ENCODE data around the gene APC2.
A peak's percentile ranks its signal among the peaks of the same experiment; 100 is the strongest.
"Not testable (repeated sequence)": the region's sequence is repeated elsewhere in the genome, so short reads cannot be mapped to it uniquely, and the experiment has no call there.

APC2 gene

DNA sequence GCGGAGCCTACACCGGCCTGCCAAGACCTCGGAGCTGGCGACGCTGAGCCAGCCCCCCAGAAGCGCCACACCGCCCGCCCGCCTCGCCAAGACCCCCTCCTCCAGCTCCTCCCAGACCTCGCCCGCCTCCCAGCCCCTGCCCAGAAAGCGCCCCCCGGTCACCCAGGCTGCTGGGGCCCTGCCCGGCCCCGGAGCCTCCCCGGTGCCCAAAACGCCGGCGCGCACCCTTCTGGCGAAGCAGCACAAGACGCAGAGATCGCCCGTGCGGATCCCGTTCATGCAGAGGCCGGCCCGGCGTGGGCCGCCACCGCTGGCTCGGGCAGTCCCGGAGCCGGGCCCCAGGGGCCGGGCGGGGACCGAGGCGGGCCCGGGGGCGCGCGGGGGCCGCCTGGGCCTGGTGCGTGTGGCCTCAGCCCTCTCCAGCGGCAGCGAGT lies 18.9 kb downstream of the APC2 start:
- no peak for DNase-seq

DNA sequence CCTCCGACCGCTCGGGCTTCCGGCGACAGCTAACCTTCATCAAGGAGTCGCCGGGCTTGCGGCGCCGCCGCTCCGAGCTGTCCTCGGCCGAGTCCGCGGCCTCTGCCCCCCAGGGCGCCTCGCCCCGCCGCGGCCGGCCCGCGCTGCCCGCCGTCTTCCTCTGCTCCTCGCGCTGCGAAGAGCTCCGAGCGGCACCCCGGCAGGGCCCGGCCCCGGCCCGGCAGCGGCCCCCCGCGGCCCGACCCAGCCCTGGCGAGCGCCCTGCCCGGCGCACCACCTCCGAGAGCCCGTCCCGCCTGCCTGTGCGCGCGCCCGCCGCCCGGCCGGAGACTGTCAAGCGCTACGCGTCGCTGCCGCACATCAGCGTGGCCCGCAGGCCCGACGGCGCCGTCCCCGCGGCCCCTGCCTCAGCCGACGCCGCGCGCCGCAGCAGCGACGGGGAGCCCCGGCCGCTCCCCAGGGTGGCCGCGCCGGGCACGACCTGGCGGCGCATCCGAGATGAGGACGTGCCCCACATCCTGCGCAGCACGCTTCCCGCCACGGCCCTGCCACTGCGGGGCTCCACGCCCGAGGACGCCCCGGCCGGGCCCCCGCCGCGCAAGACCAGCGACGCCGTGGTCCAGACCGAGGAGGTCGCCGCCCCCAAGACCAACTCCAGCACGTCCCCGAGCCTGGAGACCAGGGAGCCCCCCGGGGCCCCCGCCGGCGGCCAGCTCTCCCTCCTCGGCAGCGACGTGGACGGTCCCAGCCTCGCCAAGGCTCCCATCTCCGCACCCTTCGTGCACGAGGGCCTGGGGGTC lies 19.5 kb downstream of the APC2 start:
- no peak for DNase-seq

DNA sequence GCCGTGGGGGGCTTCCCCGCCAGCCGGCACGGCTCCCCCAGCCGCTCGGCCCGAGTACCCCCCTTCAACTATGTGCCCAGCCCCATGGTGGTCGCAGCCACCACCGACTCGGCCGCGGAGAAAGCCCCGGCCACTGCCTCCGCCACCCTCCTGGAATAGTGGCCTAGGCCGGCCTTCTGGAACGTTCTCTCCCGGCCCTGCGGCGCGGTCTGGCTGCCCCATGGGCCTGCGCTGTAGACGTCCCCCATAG lies 20.1 kb downstream of the APC2 start:
- DNase-seq = no peak

DNA sequence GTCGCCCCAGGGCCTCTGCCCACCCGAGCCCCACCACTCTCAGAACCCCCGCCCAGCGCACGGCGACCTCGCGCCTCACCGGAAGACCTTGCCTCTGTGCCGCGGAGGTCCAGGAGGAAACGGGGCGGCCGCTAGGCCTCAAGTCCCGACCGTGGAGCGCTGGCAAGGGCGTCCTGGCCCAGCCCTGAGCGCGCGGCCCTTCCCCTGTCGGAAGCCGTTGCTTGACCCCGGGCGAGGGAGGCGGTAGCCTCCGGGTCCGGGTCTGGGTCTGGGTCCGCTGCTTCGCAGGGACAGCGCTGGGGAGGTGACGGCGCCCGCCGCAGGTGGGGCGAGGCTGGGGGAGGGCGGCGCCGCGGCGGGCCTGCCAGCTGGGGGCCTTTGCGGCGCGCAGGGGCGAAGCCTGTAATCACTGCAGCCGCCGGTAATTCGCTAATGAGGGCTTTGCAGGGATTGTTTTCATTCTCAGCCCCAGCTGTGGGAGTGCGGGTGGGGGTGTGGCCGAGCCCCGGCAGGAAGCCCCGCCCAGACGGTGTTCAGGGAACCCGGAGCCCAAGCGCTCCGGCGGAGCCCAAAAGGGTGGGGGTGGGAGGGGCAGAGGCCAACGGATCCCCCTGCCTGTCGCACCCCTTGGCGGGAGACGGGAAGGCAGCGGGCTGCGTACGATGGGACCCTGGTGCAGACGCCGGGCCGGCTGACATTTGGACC lies 20.5 kb downstream of the APC2 start:
- no peak for DNase-seq

DNA sequence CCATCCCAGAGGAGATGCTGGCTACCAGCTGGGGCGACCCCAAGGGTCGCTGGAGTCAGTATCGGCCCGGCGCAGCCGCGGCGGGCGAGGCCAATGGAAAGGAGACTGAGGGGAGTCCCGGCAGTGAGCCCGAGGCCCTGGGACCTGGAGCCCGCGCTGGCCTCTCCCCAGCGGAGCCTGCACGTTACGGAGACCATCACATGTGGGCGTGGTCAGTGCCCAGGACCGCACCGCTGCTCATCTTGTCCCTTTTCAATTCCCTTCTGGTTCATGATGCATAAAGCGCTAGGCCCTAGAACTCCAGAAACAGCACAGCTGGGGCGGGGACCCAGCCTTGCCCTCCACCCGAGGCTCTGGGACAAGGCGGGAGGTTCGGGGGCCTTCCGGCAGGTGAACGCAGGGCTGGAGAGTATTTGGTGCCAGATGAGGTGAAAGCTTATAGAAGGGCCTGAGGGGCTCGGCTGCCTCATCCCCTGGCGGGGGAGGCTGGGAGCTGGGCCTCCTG lies 21.1 kb downstream of the APC2 start:
- no peak for DNase-seq

DNA sequence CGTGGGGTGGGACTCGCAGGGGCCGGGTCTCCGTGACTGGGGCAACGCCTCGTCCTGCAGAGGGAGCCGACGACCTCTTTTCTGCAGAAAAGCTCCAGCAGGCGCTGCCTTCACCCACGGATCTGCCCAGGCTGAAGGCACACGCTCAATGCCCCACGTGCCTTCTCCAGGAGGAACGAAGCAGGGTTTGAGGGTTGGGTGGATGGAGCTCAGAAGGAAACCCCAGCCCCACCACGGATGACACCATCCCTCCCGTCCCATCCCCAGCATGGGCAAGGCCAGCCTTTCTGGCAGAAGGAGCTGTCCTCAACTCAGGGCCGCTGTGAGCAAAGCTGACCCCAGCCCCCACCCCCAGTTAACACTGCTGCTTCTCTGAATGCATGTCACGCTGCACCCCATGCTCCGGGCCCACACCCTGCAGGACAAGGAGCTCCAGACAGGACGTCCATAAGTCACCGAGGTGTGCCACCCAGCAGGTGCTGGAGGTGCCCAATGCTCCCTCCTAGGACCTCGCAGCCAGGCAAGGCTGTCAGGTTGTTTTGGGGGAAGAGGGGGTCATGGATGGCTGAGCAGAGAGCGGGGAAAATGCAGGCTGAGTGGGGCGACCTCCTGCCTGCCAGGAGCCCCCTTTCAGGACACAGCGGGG lies 21.7 kb downstream of the APC2 start:
- no peak for DNase-seq

DNA sequence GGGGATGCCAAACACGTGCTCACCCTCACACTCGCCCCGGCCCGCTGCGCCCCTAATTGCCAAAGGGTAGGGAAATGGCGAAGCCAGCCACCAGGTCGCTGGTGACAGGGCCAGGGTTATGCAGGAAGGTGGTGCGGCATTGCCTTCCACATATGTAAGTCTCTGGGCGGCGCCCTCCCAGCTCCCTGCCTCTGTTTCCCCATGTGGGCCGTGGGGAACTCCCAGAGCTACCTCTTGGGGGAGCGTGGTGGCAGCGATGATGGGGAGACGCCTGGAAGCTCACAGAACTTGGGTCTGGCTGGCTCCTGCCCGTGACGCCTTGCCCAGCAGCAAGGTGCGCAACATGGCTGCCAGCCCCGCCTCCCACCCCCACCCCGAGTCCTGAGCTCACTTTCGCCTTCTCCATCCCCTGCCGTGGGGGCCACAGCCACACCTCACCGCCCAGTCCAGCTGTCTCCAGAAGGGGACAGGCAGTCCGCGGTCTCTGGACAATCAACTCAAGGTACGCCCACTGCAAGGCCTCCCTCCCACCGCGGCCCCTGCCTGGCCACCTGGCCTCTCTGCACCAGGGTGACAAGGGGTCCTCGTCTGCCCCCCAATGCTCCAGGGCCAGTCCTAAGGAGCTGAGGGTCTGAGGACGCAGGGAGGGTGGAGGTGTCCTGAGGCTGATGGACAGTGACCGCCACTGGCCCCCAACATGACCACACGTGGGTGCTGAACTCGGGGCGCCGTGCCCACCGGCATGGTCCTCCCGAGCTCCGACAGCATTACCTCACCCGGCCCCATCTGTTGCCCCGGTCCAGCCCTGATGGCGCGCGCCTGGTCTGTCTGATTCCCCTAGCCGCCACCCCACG lies 22.5 kb downstream of the APC2 start:
- DNase-seq = no peak

DNA sequence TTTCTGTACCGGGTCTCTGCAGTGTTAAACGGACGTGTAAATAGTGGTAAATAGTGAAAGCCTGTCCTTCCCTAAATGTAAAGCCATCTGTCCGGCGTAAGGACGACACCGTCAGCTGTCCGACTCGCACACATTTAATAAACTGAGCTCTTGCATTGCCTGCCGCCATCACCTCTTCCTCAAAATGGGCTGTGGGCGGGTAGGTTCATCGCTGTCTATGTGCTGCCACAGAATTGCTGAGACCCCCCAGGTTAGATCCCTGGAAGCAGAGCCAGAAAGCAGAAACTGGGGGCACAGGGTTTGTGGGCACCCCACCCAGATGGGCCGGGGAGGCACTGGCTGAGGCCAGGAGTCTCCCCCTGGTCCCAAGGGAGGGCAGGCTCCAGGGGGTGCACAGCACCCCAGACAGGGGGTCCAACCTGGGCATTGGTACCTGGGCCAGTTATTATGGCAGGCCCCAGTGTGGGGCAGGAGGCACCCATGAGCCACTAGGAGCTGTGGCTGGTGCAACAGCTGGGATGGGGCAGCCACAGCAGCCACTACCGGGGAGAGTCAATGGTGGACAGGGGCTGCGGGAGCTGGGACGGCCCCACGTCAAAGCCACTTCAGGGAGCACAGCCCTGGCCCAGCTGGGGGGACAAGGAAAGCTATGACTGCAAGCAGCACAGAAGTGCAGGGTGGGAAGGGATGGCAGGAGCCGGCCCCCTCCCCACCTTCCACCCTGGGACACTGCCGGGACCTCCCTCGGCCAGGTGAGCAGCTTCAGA lies 23.3 kb downstream of the APC2 start:
- DNase-seq = no peak

DNA sequence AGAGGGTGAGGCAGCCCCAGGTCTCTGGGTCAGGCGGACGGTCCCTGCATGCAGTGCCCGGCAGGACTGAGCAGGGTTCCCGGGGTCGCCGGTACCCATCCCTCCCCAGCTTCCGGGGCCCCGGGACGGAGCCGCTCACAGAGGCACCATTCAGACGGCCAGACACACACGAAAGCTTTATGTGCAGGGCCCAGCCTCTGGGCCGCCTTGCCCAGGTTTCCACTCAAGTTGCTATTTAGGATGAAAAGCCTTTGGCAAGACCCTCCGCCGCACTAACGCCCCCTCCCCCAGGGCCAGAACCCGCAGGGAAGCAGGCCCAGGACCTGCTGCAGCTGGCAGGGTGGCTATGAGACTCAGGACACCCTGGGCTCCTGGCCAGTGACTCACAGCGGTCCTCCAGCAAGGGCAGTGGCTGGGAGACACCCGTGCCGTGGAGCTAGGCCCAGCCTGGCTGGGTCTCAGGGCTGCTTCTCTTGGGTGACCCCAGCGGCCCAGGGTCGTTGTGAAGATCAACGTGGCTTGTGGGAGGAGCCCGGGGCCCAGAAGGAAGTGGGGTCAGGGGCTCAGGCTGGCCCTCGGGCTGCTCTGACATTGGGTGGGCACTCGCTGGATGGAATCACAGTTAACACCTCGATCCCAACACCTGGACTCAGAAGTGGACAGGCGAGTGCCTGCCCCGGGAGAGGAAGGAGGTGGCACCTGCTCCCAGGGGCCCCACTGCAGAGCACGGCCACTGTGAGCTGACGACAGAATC lies 24.3 kb downstream of the APC2 start:
- DNase-seq = no peak

DNA sequence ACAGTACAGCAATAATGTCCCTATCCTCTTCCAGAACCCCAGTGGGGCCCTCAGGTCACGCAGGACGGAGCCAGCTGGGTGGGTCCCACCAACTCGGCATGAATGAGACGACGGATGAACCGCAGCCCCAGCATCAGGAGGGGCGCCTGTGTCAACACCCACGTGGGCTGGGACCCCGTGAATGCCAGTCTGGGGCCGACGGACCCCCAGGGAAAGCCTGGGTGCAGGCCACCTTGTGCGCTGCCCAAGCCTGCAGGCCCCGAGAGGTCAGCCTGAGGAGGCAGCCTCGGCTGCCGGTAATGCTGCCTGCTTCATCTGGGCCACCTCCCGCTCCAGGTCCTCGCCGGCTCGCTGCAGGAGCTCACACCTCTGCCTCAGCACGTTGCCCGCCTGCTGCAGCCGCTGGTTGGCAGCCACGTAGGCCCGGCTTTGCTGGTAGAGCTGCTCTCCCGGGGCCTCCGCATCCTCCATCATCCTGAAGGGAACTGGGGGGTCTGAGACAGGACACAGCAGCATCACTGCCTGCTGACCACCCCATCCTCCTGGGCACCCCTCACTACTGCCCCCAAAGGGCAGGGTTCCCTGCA lies 24.9 kb downstream of the APC2 start:
- DNase-seq = no peak

DNA sequence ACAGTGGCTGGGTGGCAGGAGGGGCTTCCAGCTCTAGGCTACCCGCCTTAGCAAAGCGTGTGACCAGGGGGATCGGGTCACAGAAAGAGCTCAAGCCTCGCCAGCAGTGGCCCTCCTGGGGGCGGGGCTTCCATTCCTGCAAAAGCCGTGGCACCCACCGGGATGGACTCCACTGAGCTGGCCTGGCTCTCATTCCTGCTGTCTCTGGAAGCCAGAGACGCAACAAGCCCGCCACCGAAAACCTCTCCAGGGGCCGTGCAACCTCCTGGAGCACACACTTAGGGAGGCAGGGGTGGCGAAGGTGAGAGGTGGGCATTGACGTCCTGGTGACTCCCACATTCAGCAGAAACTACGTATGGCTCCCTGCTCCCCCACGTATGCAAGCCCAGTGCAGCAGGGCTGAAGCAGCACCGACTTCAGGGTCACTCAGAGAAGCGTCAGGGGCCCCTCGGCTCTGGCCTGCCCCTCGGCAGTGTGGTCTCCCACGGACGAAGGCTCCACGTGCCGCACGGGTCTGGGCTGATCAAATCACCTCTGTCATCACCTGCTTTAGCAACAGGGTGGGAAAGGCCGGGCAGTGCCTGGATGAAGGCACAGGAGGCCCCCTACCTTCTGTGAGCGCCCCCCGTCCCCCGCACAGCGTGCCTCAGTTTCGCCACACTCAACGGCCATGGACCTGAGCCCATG lies 26.0 kb downstream of the APC2 start:
- no peak for DNase-seq

DNA sequence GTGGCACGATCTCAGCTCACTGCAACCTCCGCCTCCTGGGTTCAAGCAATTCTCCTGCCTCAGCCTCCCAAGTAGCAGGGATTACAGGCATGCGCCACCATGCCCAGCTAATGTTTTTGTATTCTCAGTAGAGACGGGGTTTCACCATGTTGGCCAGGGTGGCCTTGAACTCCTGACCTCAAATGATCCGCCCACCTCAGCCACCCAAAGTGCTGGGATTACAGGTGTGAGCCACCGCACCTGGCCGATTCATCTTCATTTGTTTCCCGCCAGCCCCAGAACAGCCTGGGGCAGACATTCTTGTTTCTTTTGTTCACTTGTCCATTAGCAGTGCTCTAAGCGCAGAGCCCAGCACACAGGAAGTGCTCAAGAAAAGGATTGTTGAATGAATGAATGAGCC lies 27.1 kb downstream of the APC2 start:
- not testable (repeated sequence) for DNase-seq

DNA sequence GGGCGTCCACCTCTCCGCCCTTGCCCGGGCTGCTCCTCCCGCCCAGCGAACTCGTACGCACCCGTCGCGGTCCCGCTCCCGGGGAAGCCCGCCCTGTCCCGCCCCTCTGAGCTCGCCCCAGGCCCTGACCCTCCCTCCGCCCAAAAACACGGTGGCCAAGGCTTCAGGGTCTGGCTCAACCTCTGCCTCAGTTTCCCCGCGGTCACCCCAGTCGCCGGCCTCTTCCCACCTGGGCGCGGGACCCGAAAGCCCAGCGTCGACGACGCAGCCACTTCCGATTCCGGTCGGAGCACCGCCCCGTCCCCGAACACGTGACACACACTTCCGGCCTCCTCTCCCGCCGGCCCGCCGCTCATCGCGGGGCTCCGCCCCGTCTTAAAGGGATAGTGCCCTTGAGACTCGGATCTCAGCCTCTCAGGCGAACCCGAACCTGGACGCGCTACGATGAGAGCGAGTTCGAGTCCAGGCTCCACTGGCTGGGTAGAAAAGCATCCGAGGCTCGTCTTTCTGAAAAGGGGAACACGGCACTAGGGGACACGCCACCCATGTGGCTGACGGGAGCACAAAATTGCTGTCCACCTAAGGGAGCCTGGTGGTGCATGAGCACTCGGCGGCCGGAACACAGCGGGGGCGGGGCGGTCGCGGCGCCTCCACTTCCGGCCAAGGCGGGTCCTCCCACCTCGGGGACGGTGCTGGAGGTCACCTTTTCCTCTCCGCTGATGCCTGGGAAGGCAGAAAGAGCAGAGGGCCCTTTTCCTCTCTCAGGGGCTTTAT lies 29.2 kb downstream of the APC2 start, which contains the start of gene C19orf25:
TSS of gene C19orf25 (minus strand) at position 282 of the 774 bp plus-strand sequence. CDS start 312 bp downstream, outside the sequence.
- peak; percentile 78 for DNase-seq

DNA sequence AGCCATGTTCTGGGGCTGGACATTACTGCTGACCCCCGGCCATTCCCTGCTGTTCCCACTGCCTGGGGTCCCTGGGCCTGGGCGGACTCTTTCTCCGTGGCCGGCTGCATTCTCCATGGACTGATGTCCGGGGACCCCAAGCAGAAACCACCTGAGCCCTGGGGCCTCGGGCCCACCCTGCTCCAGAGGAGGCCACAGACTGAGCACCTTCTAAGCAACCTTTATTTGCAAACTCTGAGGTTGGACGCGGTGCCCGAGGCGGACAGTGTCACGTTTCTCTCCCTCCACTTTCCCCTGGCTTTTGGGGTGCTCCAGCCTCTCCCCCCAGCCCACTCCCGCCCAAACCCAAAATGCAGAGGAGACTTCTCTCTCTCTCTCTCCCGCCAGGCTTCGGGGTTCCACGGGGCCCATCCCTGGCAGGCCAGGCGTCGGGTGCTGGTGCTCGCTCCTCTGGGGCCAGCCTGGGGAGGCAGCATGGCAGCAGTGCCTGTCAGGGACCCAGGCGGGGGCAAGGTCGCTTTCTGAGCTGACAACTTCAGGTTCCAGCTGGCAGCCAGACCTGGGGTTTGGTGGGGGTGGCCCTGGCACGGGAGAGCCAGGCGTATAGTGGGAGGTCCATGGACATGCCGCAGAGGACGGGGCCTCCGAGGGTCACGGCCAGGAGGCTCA lies 31.4 kb downstream of the APC2 start:
- no peak for DNase-seq

DNA sequence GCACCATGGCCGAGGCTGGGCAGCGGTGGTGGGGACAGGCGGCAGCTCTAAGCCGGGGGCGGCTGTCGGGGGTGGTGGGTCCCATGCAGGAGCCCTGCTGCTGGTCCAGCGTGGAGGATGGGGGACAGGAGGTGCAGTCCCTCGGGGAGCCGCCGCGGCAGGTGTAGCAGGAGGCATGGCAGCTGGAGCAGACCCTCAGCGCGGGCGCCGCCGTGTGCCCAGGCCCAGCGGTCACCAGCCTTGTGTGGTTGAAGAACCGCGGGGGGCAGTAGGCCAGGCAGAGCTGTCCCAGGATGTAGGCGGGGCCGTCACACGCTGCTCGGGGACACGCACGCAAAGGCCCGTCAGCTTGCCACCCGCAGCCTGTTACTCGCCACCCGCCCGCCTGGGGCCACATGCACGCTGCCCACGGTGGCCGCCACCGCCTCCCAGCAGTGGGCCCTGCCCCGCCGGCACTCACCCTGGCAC lies 32.0 kb downstream of the APC2 start:
- DNase-seq = no peak

DNA sequence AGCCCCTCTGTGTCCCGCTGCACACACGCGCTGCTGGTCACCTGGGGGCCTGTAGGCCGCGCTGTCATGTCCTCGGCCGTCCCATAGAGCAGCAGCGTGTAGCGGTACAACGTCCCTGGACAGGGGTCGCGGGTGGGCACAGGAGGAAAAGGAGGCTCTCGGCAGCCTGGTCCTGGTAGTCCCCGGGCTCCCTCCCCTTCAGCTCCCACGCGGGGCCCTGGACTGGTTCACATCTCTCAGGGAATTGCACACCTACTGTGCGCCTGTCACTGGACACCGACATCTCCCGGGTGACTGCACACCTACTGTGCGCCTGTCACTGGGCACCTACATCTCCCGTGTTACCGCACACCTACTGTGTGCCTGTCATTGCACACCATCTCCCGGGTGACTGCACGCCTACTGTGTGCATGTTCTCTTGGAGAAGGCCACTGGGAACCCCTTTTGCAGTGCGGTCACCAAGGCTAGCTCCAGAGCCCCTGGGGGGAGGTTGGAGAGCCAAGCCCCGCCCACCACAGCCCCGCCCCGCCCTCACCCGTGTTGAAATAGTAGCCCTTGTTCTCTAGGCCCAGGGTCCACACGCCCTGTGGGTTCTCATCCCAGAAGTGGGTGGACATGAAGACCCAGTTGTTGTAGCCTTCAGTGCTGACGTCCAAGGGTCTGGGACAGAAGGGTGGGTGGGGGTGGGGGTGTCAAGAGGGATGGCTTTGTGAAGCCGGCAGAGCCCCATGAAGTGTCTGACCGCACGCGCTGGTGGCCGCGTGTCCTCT lies 32.6 kb downstream of the APC2 start:
- no peak for DNase-seq

DNA sequence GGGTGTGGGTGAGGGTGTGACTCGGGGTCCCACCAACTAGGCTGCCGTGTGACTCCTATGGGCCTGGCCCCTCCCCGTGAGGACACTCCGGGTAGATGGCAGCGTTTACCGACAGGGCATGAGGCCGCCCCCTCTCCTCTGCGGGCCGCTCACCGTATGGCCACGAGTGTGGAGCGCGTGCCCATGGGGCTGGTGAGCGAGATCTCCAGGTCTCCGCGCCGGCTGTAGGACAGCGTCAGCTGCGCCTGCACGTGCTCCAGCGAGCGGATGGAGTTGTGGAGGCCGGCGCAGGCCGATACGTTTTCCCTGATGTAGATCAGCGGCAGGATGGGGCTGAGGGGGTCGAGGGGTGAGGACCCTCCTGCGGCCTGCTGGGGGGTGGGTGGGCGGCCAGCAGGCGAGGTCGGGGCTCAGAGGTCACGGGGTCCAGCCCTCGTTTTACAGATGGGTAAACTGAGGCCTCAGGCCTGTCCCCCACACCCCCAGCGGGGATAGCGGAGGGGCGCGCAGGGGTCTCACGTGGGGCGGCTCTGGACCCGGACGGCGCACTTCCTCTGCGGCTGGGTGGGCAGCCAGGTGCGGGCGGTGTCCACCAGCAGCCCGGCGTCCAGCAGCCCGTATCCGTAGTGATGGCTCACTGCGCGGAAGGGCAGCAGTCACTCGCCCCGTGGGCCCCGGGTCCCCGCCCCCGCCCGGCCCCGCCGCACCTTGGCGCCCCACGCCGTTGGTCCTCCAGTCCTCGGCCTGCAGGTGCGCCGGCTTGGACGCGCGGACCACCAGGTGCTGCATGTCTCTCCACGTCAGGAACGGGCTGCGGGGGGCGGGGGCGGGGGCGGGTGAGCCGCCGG lies 33.4 kb downstream of the APC2 start:
- DNase-seq = no peak
